Spleen (tissue), 11 donors: ENCODE results near the gene TSPAN14. TPM values are rescaled to one million over a fixed set of nuclear protein-coding genes. Genes with fewer than 3 reads are reported as not detected.

ENCODE experiments used
- DNase-seq: peaks from one replicate; pipeline ENCODE4 v3.0.0-alpha.2; 2020
- H3K27ac ChIP-seq, 8 donors: fragments of 200-600 bp; sonication (generic) in 7 of 8; 1 replicate in 4 of 8; 2 replicates in 4 of 8; pipeline versions ENCODE4 v1.5.0 to v1.8.0; 2016 to 2021; ENCODE audit warnings: inconsistent platforms in 4 of 8, mild to moderate bottlenecking in 4 of 8, moderate library complexity in 1 of 8
- H3K27me3 ChIP-seq, 7 donors: fragments of 200-600 bp; sonication (generic) in 6 of 7; replicated peaks in 1 of 7; 1 replicate in 4 of 7; 2 replicates in 3 of 7; pipeline versions ENCODE4 v1.5.0 to v1.8.0; 2016 to 2021; ENCODE audit warnings: inconsistent platforms in 3 of 7, mild to moderate bottlenecking in 1 of 7
- H3K36me3 ChIP-seq, 6 donors: fragments of 200-600 bp; sonication (generic) in 5 of 6; 1 replicate in 4 of 6; 2 replicates in 2 of 6; pipeline versions ENCODE4 v1.5.0 to v1.8.0; 2016 to 2021; ENCODE audit warnings: inconsistent platforms in 2 of 6
- H3K4me1 ChIP-seq, 6 donors: fragments of 200-600 bp; sonication (generic) in 5 of 6; 1 replicate in 3 of 6; 2 replicates in 3 of 6; pipeline versions ENCODE4 v1.5.0 to v1.8.0; 2016 to 2021; ENCODE audit warnings: inconsistent platforms in 3 of 6
- H3K4me3 ChIP-seq, 8 donors: fragments of 200-600 bp; sonication (generic) in 7 of 8; 1 replicate in 4 of 8; 2 replicates in 4 of 8; pipeline versions ENCODE4 v1.5.0 to v1.8.0; 2016 to 2021; ENCODE audit warnings: inconsistent platforms in 4 of 8, mild to moderate bottlenecking in 4 of 8, moderate library complexity in 2 of 8
- H3K9me3 ChIP-seq, 8 donors: fragments of 200-600 bp; sonication (generic) in 7 of 8; 1 replicate in 4 of 8; 2 replicates in 4 of 8; pipeline versions ENCODE4 v1.5.0 to v1.8.0; 2016 to 2021; ENCODE audit warnings: inconsistent platforms in 4 of 8
- CTCF ChIP-seq, 11 experiments: fragments of 200-600 bp in 7 of 11; fragments of 450-650 bp in 4 of 11; sonication (generic) in 4 of 11; IDR thresholded peaks in 8 of 11; conservative IDR thresholded peaks in 3 of 11; 1 replicate in 7 of 11; 2 replicates in 4 of 11; pipeline versions ENCODE4 v1.4.0 to v1.8.0; 2016 to 2021; ENCODE audit warnings: antibody characterized with exemption in 11 of 11, inconsistent platforms in 4 of 11, mild to moderate bottlenecking in 1 of 11
- POLR2A ChIP-seq, 3 donors: fragments of 450-650 bp; IDR thresholded peaks; one replicate each; pipeline ENCODE4 v1.5.1; 2017; ENCODE audit warnings: antibody characterized with exemption in 3 of 3, mild to moderate bottlenecking in 1 of 3
- POLR2AphosphoS5 ChIP-seq, 3 donors: sonication (generic); formaldehyde crosslinking; IDR thresholded peaks; one replicate each; pipeline ENCODE4 v1.5.1; 2017; ENCODE audit warnings: antibody characterized with exemption in 3 of 3
- WGBS, 5 donors: extraction: QIAGEN DNeasy Blood & Tissue Kit in 3 of 5; methylation state at CpG; one replicate each; pipeline versions ENCODE4 v1.1.5 to v1.1.7; 2013 to 2018; 5-methylcytosine and 5-hydroxymethylcytosine counted together
- intact Hi-C: fragments of 100-400 bp; cut with DNase I; formaldehyde crosslinking; loops from one replicate; pipeline ENCODE4 v1.15.0; 2023; ENCODE audit warnings: low total_unique reads
- polyA plus RNA-seq, 3 donors: library from polyadenylated mRNA; stranded (reverse); fragments of 200-250 nt; gene quantifications; one replicate each; pipeline ENCODE4 v1.2.1, GENCODE V29; 2013
- total RNA-seq, 7 donors: library from RNA; depleted of rRNA in 3 of 7; stranded (reverse); fragments of >200 nt in 3 of 7; fragmentation: NEBNext Ultra II Directional in 4 of 7; extraction: Animal tissue kit (Norgen Biotek cat#: 25700) in 4 of 7; gene quantifications; one replicate each; pipeline versions ENCODE4 v1.1.0 to v1.2.1, GENCODE V29; 2016 to 2021
- donor health status: healthy with polysubstance abuse.
- donor health status: DM: no; HTN: no; CAD: no; lungs with moderate emphysema.
- donor health status: DM: no; HTN: no; CAD: no.
- donor health status: Bipolar disorder and iron deficiency.
- donor health status: healthy.
- donor health status: DM: no; HTN: no; CAD: no.
- donor health status: DM: yes; HTN: yes; CAD: no.

The TSPAN14 gene
- total and polyA plus RNA-seq, 10 donors: 13.3 to 172 (median 108) TPM

- no peaks in the 10 kb centered on the region for H3K27me3 ChIP-seq
- WGBS, 5 donors: 87 to 93% (median 89%) methylated on average over 15 of the region's 15 CpGs
- TF ChIP-seq POLR2A (IDR thresholded peaks at IDR 0.05) (no peak), CTCF (IDR thresholded peaks at IDR 0.05 in 8 of 11, conservative IDR thresholded peaks at IDR 0.05 in 3 of 11) (no peak), POLR2AphosphoS5 (IDR thresholded peaks at IDR 0.05) (no peak)
- no peak overlapping the region for H3K4me3 ChIP-seq
- H3K36me3 ChIP-seq: no peaks in the 10 kb centered on the region
- no peaks in the 10 kb centered on the region for H3K9me3 ChIP-seq
- intact Hi-C loops: no loop called here
- DNase-seq: no peak
- no peak overlapping the region for H3K27ac ChIP-seq
- H3K4me1 ChIP-seq: no peaks in the 10 kb centered on the region
Measured at GRCh38 chr10:80569131-80569895, 115.2 kb downstream of the TSPAN14 start.

GRCh38 chr10:80571352-80571751 lies 117.2 kb downstream of the TSPAN14 start:
- no peaks in the 10 kb centered on the region for H3K4me1 ChIP-seq
- TF ChIP-seq POLR2AphosphoS5 (IDR thresholded peaks at IDR 0.05): no peak
- TF ChIP-seq POLR2A (IDR thresholded peaks at IDR 0.05): no peak
- TF ChIP-seq CTCF (IDR thresholded peaks at IDR 0.05 in 8 of 11, conservative IDR thresholded peaks at IDR 0.05 in 3 of 11): no peak
- WGBS, 5 donors: 95 to 99% (median 97%) methylated on average over 9 of the region's 9 CpGs
- no peak overlapping the region for H3K27ac ChIP-seq
- intact Hi-C loops: no loop called here
- no peak overlapping the region for H3K4me3 ChIP-seq
- no peaks in the 10 kb centered on the region for H3K9me3 ChIP-seq
- H3K27me3 ChIP-seq: no peaks in the 10 kb centered on the region
- no peak for DNase-seq
- H3K36me3 ChIP-seq: no peaks in the 10 kb centered on the region

- intact Hi-C loops: no loop called here
- WGBS, 5 donors: 7 to 15% (median 10%) methylated on average over 5 of the region's 5 CpGs
- no peak for TF ChIP-seq POLR2A (IDR thresholded peaks at IDR 0.05)
Measured at GRCh38 chr10:80579181-80579763, 125.2 kb downstream of the TSPAN14 start.

GRCh38 chr10:80579849-80580637 lies 125.9 kb downstream of the TSPAN14 start:
- no peak for DNase-seq
- Histone ChIP-seq H3K36me3 (no peaks in the 10 kb centered on the region), H3K4me3 (no peak overlapping the region), H3K27me3 (no peaks in the 10 kb centered on the region), H3K9me3 (peaks cover 0 to 5% (median 0%) of the 10 kb centered on the region in 8 donors), H3K4me1 (peaks cover 0 to 26% (median 7%) of the 10 kb centered on the region in 6 donors), H3K27ac (peak overlapping the region in 3 of 8 donors; percentile 50 to 67 (median 63))
- whole genome bisulfite sequencing, 5 donors: 36 to 75% (median 49%) methylated on average over 5 of the region's 5 CpGs
- TF ChIP-seq POLR2AphosphoS5 (IDR thresholded peaks at IDR 0.05): no peak
- no peak for TF ChIP-seq POLR2A (IDR thresholded peaks at IDR 0.05)
- no peak for TF ChIP-seq CTCF (IDR thresholded peaks at IDR 0.05 in 8 of 11, conservative IDR thresholded peaks at IDR 0.05 in 3 of 11)
- intact Hi-C loops: no loop called here

More at GRCh38 chr10:80579181-80579763, 125.2 kb downstream of the TSPAN14 start:
- no peak for DNase-seq
- H3K36me3 ChIP-seq: no peaks in the 10 kb centered on the region
- H3K27ac ChIP-seq: peak overlapping the region in 2 of 8 donors; percentile 50 to 67
- H3K27me3 ChIP-seq: no peaks in the 10 kb centered on the region
- no peak overlapping the region for H3K4me3 ChIP-seq
- H3K4me1 ChIP-seq: peaks cover 0 to 26% (median 7%) of the 10 kb centered on the region in 6 donors
- peaks cover 0 to 5% (median 0%) of the 10 kb centered on the region in 8 donors for H3K9me3 ChIP-seq
